ENCODE data around the gene RTN4IP1.

Gene RTN4IP1

GRCh38 chr6:106581468-106581867 is 47.8 kb downstream of the RTN4IP1 start:
- no peak for TF ChIP-seq ZFX (IDR thresholded peaks at IDR 0.05; ENCODE audit: borderline replicate concordance)
- TF ChIP-seq, protein P1, sequence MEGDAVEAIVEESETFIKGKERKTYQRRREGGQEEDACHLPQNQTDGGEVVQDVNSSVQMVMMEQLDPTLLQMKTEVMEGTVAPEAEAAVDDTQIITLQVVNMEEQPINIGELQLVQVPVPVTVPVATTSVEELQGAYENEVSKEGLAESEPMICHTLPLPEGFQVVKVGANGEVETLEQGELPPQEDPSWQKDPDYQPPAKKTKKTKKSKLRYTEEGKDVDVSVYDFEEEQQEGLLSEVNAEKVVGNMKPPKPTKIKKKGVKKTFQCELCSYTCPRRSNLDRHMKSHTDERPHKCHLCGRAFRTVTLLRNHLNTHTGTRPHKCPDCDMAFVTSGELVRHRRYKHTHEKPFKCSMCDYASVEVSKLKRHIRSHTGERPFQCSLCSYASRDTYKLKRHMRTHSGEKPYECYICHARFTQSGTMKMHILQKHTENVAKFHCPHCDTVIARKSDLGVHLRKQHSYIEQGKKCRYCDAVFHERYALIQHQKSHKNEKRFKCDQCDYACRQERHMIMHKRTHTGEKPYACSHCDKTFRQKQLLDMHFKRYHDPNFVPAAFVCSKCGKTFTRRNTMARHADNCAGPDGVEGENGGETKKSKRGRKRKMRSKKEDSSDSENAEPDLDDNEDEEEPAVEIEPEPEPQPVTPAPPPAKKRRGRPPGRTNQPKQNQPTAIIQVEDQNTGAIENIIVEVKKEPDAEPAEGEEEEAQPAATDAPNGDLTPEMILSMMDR (IDR thresholded peaks at IDR 0.05): no peak
- no peak overlapping the region for H3K27ac ChIP-seq

DNA sequence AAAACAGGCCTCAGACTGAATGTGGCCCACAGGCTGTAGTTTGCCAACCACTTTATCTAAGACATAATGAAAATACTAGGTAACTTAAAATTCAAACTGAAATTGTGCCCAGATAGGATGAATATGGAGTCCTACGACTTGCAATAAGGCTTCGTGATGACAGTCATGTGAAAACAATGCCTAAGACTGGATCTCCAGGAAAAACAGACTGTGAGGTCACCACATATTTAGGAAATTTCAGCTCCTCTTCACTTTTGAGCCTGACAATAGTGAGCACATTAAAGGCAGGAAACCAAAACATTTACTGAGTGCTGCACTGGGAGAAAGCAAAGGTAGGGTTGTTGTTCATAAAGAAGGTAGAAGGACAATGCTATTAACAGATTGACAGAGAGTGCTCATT is 50.0 kb downstream of the RTN4IP1 start:
- TF ChIP-seq ZFX (IDR thresholded peaks at IDR 0.05; ENCODE audit: borderline replicate concordance): no peak
- TF ChIP-seq, protein P1 (IDR thresholded peaks at IDR 0.05): no peak
- no peak overlapping the region for H3K27ac ChIP-seq

DNA sequence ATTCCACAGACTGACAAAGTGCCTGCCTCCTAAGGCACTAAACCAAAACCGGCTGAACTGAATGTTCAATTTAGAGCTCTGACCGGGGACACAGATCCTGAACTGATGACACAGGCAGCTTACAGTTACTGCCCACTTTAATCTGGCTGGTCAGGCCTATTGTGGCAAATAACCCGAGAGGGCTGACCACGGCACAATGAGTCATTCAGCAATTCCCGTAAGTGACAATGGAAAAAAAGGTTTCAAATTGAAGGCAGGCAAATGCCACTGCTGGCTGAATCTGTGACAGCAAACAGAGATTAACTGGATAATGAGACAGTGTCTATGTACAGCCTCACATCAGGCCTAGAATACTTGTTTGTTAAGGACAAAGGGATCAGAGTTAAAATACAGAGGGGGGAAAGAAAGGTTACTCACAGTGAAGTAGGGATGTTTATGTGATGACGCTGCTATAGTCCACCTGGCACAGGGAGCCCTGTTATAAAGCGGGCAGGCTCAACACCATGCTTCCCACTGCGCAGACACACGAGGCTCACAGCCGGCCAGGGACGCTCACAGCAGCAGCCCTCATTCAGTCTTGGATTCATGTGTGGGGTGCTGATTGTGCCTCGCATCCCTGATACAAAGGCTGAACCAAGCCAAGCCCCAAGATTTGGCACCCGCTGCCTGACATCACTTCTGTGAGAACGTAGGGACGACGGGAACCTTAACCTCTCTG is 54.4 kb downstream of the RTN4IP1 start:
- no peak overlapping the region for H3K27ac ChIP-seq
- TF ChIP-seq, protein P1 (IDR thresholded peaks at IDR 0.05): no peak
- TF ChIP-seq ZFX (IDR thresholded peaks at IDR 0.05; ENCODE audit: borderline replicate concordance): no peak

- H3K27ac ChIP-seq: no peak overlapping the region
- TF ChIP-seq ZFX (IDR thresholded peaks at IDR 0.05; ENCODE audit: borderline replicate concordance): no peak
- TF ChIP-seq, protein P1 (IDR thresholded peaks at IDR 0.05): no peak
Observed at GRCh38 chr6:106572875-106573585, 56.3 kb downstream of the RTN4IP1 start.

DNA sequence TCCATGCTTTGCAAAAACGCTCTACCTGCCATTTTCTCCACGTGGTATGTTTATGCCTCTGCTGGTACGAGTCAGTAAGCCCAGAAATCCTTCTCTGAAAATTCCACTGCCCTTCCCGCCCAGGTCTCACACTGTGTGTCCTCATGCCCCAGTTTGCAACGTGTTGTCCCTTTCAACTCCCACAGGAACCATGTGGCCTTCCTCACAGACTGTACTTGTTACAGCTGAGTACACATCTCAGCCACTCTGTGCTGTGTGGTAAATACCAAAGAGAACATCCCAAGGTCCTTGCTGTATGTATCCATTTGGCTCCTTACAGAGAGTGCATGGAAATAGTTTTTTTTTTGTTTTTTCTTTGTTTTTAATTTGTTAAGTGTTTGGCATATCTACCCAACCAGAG is 56.9 kb downstream of the RTN4IP1 start:
- TF ChIP-seq ZFX (IDR thresholded peaks at IDR 0.05; ENCODE audit: borderline replicate concordance): no peak
- TF ChIP-seq, protein P1 (IDR thresholded peaks at IDR 0.05): no peak

GRCh38 chr6:106569428-106569827 is 59.9 kb downstream of the RTN4IP1 start:
- TF ChIP-seq, protein P1 (IDR thresholded peaks at IDR 0.05): no peak
- no peak for TF ChIP-seq ZFX (IDR thresholded peaks at IDR 0.05; ENCODE audit: borderline replicate concordance)
- H3K27ac ChIP-seq: no peak overlapping the region

More for the DNA sequence above, 56.9 kb downstream of the RTN4IP1 start:
- H3K27ac ChIP-seq: no peak overlapping the region

DNA sequence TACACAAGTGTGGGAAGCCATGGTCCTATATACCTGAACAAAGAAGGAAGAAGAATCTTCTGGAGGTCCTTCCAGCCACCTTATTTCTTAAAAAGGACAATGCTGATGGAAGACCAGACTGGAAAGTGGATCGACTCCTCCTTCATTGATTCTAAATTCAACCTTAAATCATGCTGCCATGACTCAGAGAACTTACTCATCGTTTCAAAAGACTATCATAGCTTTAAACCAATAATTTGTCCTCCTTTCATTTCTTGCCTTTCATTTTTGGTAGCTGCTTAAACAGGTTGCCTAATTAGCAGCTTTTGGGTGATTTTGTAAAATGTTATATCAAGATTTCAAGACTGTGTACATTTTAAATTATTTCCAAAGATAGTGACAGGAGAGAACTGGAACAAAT is 60.8 kb downstream of the RTN4IP1 start:
- H3K27ac ChIP-seq: no peak overlapping the region
- TF ChIP-seq, protein P1 (IDR thresholded peaks at IDR 0.05): no peak
- TF ChIP-seq ZFX (IDR thresholded peaks at IDR 0.05; ENCODE audit: borderline replicate concordance): no peak

All from 22Rv1 (cell line).